Measurements from ENCODE around the gene FAM83C. TPM values are rescaled to one million over a fixed set of nuclear protein-coding genes. Genes with fewer than 3 reads are reported as not detected.

Gene FAM83C
- total RNA-seq, 1 experiment from 2014 or later: not detected

- DNase-seq (ENCODE audit: low read depth): peak; percentile 82
Measured at GRCh38 chr20:35318502-35319157, 26.4 kb upstream of the FAM83C start.

GRCh38 chr20:35317416-35318210 lies 25.4 kb upstream of the FAM83C start:
- no peak for DNase-seq (ENCODE audit: low read depth)

GRCh38 chr20:35316086-35316485 lies 23.9 kb upstream of the FAM83C start:
- DNase-seq (ENCODE audit: low read depth): no peak

- peak; percentile 52 for DNase-seq (ENCODE audit: low read depth)
Measured at GRCh38 chr20:35315632-35316020, 23.4 kb upstream of the FAM83C start.

- DNase-seq (ENCODE audit: low read depth): peak; percentile 50
Measured at GRCh38 chr20:35314816-35315631, 22.8 kb upstream of the FAM83C start.

- DNase-seq (ENCODE audit: low read depth): peak; percentile 99
Measured at GRCh38 chr20:35312318-35312717, 20.1 kb upstream of the FAM83C start.

GRCh38 chr20:35311822-35312221 lies 19.6 kb upstream of the FAM83C start:
- DNase-seq (ENCODE audit: low read depth): no peak

GRCh38 chr20:35311409-35311808 lies 19.2 kb upstream of the FAM83C start:
- peak; percentile 72 for DNase-seq (ENCODE audit: low read depth)

GRCh38 chr20:35307666-35308653 lies 15.7 kb upstream of the FAM83C start:
- DNase-seq (ENCODE audit: low read depth): peak; percentile 95

- peak; percentile 89 for DNase-seq (ENCODE audit: low read depth)
Measured at GRCh38 chr20:35306931-35307517, 14.8 kb upstream of the FAM83C start.

GRCh38 chr20:35305682-35306556 lies 13.7 kb upstream of the FAM83C start:
- peak; percentile 100 for DNase-seq (ENCODE audit: low read depth)

GRCh38 chr20:35304956-35305355 lies 12.7 kb upstream of the FAM83C start:
- peak; percentile 61 for DNase-seq (ENCODE audit: low read depth)

- peak; percentile 93 for DNase-seq (ENCODE audit: low read depth)
Measured at GRCh38 chr20:35303735-35304491, 11.7 kb upstream of the FAM83C start.

- DNase-seq (ENCODE audit: low read depth): peak; percentile 61
Measured at GRCh38 chr20:35303382-35303734, 11.1 kb upstream of the FAM83C start.

GRCh38 chr20:35302421-35303335 lies 10.5 kb upstream of the FAM83C start:
- no peak for DNase-seq (ENCODE audit: low read depth)

GRCh38 chr20:35301426-35301825 lies 9.2 kb upstream of the FAM83C start:
- no peak for DNase-seq (ENCODE audit: low read depth)

- no peak for DNase-seq (ENCODE audit: low read depth)
Measured at GRCh38 chr20:35300469-35301262, 8.4 kb upstream of the FAM83C start.

Data from RPMI7951 (cell line).